Esophagus muscularis mucosa (tissue), 3 donors: ENCODE measurements around the gene XPO5.

Experiments
- CTCF ChIP-seq, 3 experiments: fragments of 200-600 bp in 2 of 3; fragments of 450-650 bp in 1 of 3; sonication (generic) in 2 of 3; IDR thresholded peaks; one replicate each; pipeline ENCODE4 v1.5.1; 2017 to 2019; ENCODE audit warnings: antibody characterized with exemption in 3 of 3, mild to moderate bottlenecking in 2 of 3, moderate library complexity in 1 of 3
- POLR2A ChIP-seq: fragments of 450-650 bp; IDR thresholded peaks from one replicate; pipeline ENCODE4 v1.6.1; 2017; ENCODE audit warnings: antibody characterized with exemption, moderate library complexity, mild to moderate bottlenecking, low read depth
- POLR2AphosphoS5 ChIP-seq, 2 donors: sonication (generic); formaldehyde crosslinking; IDR thresholded peaks; one replicate each; pipeline ENCODE4 v1.6.1; 2017; ENCODE audit warnings: antibody characterized with exemption in 2 of 2

- TF ChIP-seq CTCF (IDR thresholded peaks at IDR 0.05) (no peak), POLR2AphosphoS5 (IDR thresholded peaks at IDR 0.05) (no peak), POLR2A (no peak)
Measured at GRCh38 chr6:43493833-43494232, 82.0 kb downstream of the XPO5 start.
